Measurements from ENCODE around the gene SELENOI. TPM values are rescaled to one million over a fixed set of nuclear protein-coding genes. Genes with fewer than 3 reads are reported as not detected.
A peak's percentile ranks its signal among the peaks of the same experiment; 100 is the strongest.

Gene SELENOI
- total RNA-seq, 1 experiment from 2014 or later = 17.6 TPM

DNA sequence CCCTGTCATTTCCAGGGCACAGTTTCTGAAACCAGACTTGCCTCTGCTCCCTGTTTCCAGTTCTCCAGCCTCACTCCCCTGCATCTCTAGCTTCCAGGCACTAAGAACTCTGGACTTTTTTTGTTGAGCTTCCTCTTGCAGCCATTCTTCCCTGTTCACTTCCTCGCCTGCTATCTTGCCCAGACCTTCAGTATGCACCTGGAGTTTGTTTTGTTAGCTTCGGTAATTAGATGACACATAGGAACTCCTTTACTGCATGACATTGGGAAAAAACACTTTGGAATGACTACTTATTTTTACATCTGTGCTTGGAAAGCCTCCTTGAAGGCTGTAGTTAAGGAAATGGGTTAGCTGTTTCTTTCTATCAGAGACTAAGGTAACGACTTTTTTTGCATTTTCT, 96.8 kb downstream of the SELENOI start:
- H3K4me3 ChIP-seq = no peak overlapping the region
- no peaks in the 10 kb centered on the region for H3K4me1 ChIP-seq (replicated peaks)
- H3K36me3 ChIP-seq = no peaks in the 10 kb centered on the region
- no peak overlapping the region for H3K27ac ChIP-seq
- no peaks in the 10 kb centered on the region for H3K9me3 ChIP-seq (replicated peaks)
- H3K27me3 ChIP-seq (replicated peaks) = peaks cover 11% of the 10 kb centered on the region
- DNase-seq (ENCODE audit: low read depth in 1 of 2, low spot score in 2 of 2) = no peak

GRCh38 chr2:26444236-26444635, 98.3 kb downstream of the SELENOI start:
- Histone ChIP-seq H3K27me3 (replicated peaks) (peaks cover 7% of the 10 kb centered on the region), H3K27ac (no peak overlapping the region), H3K36me3 (no peaks in the 10 kb centered on the region), H3K9me3 (replicated peaks) (no peaks in the 10 kb centered on the region), H3K4me1 (replicated peaks) (no peaks in the 10 kb centered on the region), H3K4me3 (no peak overlapping the region)
- DNase-seq (ENCODE audit: low read depth in 1 of 2, low spot score in 2 of 2) = peak in 1 of 2 experiments; percentile 18

Other genes starting within 250 kb of the SELENOI start
- 0.05 TPM in 1 of 2 replicates, not detected in the other for gene GAREM2, start 173.1 kb upstream of the SELENOI start, total RNA-seq (2014; rRNA removed; shearing (Covaris generic))
- 111 and 114 TPM in 2 replicates for gene HADHA, start 101.5 kb upstream of the SELENOI start, total RNA-seq (2014; rRNA removed; shearing (Covaris generic))
- 73.0 and 74.3 TPM in 2 replicates for gene HADHB, start 101.2 kb upstream of the SELENOI start, total RNA-seq (2014; rRNA removed; shearing (Covaris generic))
- gene ADGRF3, start 646 bp downstream of the SELENOI start, total RNA-seq (2014; rRNA removed; shearing (Covaris generic)) = 0.18 and 1.1 TPM in 2 replicates
- not detected in 2 replicates for gene DRC1, start 55.8 kb downstream of the SELENOI start, total RNA-seq (2014; rRNA removed; shearing (Covaris generic))
- not detected in 2 replicates for gene OTOF, start 132.0 kb downstream of the SELENOI start, total RNA-seq (2014; rRNA removed; shearing (Covaris generic))